T-helper 1 cell treated with Interleukin-12 subunit alpha and Interleukin-12 subunit beta and Interleukin-4 antibody, amounts not matched to agents 30 ng/mL and 1 ng/mL, for 36 hours (primary cell): ENCODE results near the gene SPC24. TPM values are rescaled to one million over a fixed set of nuclear protein-coding genes. Genes with fewer than 3 reads are reported as not detected.
"Not testable (repeated sequence)": the region's sequence is repeated elsewhere in the genome, so short reads cannot be mapped to it uniquely, and the experiment has no call there.

Experiments used
- intact Hi-C: fragments of 100-400 bp; cut with micrococcal nuclease; formaldehyde crosslinking; loops from one replicate; pipeline ENCODE4 v1.15.1; 2024
- total RNA-seq: library from RNA; stranded (reverse); gene quantifications from 2 replicates; pipeline ENCODE4 v1.2.3, GENCODE V29; 2022

Gene SPC24
- total RNA-seq, 1 donor from 2014 or later = 35.6 TPM

DNA sequence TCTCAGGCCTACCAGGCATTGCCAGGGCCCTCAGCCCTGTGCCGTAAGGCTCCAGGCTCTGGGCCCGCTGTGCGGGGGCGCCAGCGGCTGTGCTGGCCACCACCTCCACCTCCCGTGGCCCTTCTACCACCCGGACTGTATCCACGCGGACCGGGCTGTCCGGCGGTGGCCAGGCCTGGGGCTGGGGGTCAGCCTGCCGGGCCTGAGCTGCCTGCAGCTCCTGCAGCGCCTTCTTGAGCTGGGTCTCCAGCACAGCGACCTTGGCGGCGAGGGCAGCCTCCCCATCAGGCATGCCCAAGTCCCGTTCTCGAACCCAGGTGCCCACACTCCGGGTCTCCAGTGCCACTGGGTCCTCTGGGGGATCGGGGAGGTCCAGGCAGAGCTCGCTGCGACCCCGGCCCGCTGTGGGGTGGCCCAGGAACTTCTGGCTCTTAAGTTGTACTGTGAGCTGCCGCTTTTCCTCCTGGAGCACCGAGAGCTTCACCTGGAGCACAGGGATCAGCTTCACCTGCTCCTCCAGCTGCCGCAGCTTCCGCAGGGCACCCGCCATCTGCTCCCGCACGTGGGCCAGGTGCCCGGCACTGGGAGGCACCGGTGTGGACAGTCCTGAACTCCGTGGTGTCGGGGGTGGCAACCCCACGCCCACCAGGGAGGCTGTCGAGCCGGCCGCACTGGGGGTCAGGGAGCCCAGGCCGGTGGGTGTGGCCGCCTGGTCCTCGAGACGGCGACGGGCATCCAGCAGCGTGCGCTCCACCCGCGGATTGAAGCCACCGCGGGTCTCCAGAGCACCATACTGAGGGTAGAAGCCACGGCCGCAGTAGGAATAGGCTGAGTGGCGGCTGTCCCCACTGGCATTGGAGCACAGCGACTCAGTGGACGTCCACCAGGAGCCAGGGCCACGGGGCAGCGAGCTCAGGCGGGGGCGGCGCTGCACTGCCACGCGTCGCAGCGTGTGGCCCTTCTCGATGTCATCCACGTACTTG lies 37.7 kb upstream of the SPC24 start:
- intact Hi-C loops = no loop called here

DNA sequence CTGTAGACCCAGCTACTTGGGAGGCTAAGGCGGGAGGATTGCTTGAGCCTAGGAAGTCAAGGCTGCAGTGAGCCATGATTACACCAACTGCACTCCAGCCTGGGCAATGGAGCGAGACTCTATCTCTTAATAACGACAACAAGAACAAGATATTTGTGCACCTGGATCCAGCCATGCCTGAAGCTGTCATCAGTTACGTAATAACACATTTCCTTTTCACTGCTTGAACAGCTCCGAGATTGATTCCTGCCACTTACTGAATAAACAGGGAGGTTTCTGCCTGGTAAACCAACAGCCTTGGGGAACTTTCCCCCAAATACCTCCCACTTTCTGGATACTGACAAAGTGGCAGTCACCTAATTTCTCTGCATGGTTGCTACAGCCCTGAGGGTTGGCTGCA lies 36.4 kb upstream of the SPC24 start:
- intact Hi-C loops = no loop called here

DNA sequence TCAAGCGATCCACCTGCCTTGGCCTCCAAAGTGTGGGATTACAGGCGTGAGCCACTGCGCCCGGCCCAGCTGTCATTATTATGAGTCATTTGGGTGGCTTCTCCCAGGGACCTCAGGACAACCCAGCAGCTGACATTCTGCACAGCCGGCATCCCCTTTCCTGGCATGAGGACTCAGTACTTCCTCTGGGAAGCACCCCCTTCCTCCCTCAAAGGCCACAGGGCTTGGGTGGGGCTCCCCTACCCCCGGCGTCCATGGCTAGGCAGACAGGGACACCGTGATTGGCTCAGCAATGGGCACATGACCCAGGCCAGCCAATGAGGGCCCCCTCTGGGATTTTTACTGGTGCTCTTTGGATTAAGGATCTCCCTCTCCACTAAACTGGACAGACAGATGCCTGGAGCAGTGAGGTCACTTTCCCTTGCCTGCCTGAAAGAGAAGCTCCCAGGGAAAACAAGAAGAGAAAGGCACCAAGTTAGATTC lies 35.7 kb upstream of the SPC24 start:
- intact Hi-C loops = no loop called here

DNA sequence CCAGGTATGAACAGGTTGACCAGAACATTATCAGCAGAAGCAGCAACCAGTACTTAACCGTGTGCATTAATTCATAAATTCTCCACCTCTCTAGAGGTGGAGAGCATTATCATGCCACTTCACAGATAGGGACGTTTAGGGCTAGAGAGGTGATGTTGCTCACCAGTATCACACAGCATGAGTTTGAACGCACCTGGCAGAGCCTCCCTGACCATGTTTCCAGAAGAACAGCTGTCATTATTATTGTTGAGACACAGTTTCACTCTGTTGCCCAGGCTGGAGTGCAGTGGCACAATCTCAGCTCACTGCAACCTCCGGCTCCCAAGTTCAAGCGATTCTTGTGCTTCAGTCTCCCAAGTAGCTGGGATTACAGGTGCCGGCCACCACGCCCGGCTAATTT lies 34.9 kb upstream of the SPC24 start:
- intact Hi-C loops = no loop called here

DNA sequence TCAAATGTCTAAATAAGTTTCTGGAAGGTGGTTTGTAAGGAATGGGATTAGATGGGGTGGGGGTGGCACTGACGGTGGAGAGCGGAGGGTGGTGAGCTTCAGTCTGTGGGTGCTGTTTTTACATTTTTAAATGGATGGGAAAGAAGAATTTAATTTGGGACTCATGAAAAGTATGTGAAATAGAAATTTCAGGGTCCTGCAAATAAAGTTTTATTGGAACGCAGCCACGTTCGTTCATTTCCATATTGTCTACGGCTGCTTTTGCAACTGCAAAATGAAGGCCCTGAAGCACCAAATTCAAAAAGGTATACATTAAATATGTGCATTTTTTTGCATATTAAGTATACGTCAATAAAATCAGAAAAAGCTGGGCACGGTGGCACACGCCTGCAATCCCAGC lies 31.9 kb upstream of the SPC24 start:
- intact Hi-C loops = no loop called here

DNA sequence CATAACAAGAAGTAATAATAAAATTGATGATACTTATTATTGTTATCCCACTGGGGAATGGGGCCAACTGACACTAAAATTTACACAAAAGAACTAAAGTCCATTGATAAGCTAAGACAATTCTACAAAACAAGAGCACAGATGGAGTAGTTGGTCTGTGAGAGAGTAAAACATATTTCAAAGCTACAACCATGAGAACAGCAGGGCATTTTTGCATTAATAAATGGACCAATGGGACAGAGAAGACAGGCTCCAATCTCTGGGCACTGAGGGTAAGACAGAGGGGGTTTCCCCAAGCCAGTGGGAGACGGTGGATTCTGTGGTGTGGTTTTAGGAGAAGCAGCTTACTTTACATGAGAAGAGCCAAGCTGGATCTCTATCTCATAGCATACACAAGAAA lies 27.4 kb upstream of the SPC24 start:
- intact Hi-C loops = no loop called here

DNA sequence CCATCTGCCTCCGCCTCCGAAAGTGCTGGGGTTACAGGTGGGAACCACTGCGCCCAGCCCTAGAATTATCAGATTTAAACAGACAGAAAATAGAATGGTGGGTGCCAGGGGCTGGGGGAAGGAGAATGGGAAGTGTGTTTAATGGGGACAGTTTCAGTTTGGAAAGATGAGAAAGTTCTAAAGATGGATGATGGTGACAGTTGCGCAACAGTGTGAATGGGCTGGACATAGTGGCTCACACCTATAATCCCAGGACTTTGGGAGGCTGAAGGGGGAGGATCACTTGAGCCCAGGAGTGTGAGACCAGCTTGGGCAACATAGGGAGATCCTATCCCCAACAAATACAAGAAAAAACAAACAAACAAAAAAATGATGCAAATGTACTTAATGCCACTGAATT lies 25.9 kb upstream of the SPC24 start:
- intact Hi-C loops = no loop called here

DNA sequence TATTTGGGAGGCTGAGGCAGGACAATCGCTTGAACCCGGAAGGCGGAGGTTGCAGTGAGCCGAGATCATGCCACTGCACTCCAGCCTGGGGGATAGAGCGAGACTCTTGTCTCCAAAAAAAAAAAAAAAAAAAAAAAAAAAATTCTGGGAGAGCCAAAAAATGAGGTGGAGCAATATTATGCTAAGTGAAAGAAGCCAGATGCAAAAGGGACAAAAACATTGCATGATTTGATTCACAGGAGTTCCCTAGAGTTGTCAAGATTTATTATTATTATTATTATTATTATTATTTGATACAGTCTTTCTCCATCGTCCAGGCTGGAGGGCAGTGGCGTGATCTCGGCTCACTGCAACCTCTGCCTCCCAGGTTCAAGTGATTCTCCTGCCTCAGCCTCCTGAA lies 25.4 kb upstream of the SPC24 start:
- intact Hi-C loops = not testable (repeated sequence)

DNA sequence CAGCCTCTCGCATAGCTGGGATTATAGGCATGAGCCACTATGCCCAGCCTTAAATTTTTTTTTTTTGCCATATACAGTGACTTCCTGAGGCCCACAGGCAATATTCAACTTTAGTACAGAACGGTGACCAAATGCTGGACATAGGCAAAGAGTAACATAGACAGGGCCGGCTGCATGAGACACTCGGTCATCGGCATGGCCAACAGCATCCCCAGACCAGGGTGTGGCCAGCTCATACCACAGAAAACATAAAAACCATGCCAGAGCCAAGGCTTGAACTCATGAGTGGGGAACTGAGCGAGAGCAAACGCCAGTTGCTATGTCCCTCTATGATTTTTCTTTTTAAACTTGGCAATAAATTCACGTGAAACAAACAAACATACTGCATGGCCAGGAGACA lies 24.8 kb upstream of the SPC24 start:
- intact Hi-C loops = no loop called here

DNA sequence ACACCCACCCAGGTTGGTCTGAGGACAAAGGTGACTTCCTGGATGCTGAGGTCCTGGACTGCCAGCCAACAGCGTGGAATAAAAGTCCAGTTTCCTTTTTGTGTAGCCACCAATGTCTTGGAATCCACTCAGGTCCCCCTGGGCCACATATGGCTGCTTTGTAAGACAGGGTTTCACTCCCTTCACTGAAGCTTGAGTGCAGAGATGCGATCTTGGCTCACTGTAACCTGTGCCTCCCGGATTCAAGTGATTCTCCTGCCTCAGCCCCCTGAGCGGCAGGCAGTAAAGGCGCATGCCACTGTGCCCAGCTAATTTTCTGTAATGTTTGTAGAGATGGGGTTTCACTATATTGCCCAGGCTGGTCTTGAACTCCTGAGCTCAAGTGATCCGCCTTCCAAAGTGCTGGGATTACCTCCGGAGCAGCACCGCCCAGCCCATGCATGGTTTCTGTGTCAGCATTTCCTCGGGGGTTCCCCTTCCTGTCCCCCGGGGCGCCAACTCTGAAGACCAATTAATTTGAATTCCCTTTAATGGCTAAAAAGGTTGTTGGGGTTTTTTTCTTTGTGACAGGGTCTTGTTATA lies 24.2 kb upstream of the SPC24 start:
- intact Hi-C loops = no loop called here

DNA sequence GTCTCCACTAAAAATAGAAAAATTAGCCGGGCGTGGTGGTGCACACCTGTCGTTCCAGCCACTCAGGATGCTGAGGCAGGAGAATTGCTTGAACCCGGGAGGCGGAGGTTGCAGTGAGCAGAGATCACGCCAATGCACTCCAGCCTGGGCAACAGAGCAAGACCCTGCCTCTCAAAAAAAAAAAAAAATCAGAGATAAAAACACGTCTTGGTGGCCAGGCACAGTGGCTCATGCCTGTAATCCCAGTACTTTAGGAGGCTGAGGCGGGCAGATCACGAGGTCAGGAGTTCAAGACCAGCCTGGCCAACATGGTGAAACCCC lies 23.5 kb upstream of the SPC24 start:
- intact Hi-C loops = not testable (repeated sequence)

DNA sequence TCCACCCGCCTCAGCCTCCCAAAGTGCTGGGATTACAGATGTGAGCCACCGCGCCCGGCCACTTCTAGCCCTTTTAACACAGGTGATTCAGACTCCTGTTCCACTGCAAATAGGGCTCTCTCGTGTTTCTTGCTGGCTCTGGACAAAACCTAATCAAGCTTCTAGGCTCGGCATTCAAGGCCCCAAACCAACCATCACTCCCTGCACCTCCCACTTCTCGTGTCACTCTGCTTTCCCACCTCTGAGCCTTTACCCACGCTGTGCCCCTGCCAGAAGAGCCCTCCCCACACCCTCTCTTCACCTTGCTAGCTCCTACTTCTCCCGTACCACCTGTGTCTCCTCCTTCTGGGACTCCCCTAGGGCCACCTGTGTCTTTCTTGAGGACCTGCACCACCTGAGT lies 22.0 kb upstream of the SPC24 start:
- intact Hi-C loops = no loop called here

DNA sequence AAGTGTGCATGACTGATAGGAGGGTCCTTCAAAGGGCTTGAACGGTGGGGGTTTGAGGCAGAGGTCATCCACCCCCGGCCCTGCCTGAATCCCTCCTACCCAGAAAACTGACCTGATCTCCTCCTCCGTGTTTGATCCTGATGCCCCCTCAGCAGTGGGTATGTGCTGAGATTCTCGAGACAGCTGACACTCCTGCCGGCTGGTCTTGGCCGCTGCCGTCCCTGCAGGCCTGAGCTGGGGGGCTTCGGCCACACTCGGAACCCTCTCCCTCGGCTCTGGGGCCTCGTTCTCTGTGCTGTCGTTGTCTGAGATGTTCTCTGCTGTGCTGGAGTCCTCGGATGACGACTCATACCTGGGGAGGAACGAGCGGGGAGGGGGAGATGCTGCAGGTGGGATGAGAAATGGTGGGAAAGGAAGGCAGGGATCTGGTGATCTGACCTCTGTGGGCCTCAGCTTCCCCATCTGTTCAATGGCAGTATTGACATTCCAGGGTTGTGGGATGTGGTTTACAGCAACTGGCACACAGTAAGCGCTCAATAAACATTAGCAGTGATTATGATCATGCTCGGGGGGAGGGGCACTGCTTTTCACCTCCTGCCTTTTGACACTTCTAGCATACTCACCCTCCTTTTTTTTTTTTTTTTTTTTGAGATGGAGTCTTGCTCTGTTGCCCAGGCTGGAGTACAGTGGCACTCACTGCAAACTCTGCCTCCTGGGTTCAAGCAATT lies 21.0 kb upstream of the SPC24 start:
- intact Hi-C loops = no loop called here

DNA sequence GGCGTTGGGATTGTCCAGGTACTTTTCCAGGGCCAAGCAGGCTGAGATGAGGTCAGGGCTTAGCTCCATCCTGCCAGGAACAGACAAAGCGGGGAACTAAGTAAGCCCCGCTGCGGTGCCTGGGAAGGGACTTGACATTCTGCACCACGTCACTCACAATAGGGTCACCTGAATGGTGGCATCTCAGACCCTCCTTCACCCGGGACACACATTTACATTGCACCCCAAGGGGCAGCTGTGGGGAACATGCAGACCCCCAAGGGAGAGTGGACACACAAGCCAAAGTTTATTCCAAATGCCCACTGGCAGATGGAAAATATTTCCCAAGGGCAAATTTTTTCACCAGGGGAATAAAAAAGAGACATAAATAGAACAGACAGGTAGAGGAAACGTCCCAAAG lies 20.3 kb upstream of the SPC24 start:
- intact Hi-C loops = no loop called here

DNA sequence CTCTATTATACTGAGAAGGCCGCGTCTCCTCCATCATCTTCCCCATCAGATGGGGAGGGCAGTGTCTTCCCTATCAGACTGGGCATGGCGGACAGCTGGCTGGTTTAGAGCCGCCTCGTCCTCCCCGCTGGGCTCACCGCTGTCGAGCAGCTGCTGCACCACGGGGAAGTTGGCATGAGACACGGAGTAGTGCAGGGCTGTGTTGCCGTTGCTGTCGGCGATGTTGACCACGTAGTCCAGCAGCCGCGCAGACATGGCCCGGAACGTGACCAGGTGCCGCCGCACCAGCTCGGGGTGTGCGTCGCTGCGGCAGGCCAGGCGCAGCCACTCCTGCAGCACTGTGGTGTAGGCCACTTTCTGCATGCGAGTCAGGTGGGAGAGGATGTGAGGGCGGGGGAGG lies 18.8 kb upstream of the SPC24 start:
- intact Hi-C loops = no loop called here

DNA sequence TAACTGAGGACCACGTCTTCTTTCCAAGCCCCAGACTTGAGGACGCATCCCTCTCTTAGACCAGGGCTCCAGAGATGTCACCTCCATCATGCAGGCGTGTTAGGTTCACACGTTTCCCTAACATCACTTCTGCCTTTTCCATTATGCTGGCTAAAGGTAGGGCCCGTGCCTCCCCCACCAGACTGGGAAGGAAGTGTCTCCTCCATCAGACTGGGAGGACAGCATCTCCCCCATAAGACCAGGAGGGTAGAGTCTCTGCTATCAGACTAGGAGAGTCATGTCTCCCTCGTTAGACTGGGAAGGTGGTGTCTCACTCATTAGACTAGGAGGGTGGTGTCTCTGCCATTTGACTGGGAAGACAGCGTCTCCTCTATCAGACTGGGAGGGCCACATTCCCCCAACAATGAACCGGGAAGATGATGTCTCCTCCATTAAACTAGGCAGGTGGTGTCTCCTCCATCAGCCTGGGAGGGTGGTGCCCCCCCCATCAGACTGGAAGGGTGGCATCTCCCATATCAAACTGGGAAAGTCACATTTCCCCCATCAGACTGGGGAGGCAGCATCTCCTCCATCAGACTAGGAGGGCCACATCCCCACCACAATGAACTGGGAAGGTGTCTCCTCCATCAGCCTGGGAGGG lies 18.1 kb upstream of the SPC24 start:
- intact Hi-C loops = no loop called here

DNA sequence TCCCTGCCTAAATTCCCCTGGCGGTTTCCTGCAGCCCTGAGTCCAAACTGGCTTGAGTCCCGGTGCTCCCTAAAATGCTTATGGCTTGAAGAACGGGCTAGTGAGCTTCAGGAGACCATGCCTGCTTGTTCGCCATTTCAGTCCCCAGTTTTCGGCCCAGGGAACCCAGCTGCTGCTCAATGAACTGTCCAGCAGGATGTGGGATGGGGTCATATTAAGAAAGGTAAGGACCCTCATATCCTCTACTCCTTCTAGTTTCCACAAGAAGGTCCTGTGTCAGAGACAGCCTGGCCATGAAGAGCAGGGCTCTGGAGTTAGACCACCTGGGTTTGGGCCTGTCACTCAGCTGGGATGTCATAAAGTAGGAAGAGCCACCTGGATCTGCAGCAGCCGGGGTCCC lies 17.0 kb upstream of the SPC24 start:
- intact Hi-C loops = no loop called here

DNA sequence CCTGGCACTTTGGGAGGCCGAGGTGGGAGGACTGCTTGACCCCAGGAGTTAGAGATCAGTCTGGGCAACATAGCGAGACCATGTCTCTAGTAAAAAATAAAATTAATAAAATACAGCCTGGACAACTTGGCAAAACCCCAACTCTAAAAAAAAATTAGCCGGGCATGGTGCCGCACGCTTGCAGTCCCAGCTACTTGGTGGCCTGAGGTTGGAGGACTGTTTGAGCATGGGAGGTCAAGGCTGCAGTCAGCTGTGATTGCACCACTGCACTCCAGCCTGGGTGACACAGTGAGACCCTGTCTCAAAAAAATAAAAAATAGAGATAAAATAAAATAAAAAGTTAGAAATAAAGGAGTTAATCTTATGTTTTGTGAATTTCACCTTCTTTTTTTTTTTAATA lies 15.6 kb upstream of the SPC24 start:
- intact Hi-C loops = no loop called here

DNA sequence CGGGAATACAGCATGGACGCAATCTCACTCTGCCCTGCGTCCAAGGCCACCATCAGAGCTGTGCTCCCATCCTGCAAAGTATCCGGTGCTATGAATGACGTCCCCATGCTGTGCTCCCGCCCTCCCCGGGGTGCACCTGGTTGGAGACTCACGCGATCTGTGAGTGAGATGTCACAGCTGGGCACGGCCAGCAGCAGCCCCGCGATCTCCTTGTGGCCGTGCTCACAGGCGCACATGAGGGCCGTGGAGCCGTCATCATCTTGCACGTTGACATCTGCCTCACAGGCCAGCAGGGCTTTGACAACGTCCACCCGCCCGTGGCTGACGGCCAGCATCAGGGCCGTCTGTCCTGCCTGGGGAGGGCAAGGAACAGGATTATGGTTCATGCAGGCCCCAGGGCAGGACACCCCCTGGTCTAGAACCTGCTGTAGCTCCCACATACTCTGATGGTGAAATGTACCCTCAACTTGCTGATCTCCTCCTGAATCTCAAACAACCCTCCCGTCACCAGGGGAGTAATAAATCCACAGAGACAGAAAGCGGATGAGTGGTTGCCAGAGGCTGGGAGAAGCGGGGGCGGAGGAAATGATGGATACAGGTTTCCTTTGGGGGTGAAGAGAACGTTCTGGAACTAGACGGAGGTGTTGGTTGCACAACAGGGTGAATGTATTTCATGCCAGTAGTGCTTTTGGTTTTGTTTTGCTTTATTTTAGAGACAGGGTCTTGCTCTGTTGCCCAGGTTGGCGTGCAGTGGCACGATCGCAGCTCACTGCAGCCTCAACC lies 14.5 kb upstream of the SPC24 start:
- intact Hi-C loops = no loop called here

DNA sequence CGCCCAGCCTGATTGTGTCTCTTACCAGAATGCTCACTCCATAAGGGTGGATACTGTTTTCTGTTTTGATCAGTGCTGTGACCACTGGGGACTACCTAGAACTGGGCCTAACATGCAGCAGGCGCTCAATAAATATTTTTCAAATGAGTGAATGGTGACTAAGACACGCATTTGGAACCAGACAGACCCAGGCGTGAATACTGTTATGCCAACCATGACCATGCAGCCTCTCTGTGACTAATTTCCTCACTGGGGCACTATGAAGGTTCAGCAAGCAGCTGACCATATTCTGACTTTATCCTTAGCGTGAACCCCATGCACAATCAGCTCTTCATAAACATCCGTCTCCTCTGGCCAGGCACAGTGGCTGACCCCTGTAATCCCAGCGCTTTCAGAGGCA lies 13.0 kb upstream of the SPC24 start:
- intact Hi-C loops = no loop called here
